T-cell (primary cell): ENCODE data around the gene CCNI. TPM values are rescaled to one million over a fixed set of nuclear protein-coding genes. Genes with fewer than 3 reads are reported as not detected.

Experiments used
- ATAC-seq, 4 experiments: fragments of 200-7000 bp in 3 of 4; fragments of 150-1000 bp in 1 of 4; cut with Tn5 transposase; replicated peaks in 1 of 4; 1 replicate in 3 of 4; 2 replicates in 1 of 4; pipeline ENCODE4 v1.10.0; 2021; ENCODE audit warnings: moderate library complexity in 3 of 4, mild to moderate bottlenecking in 2 of 4, moderate number of reproducible peaks in 1 of 4
- CTCF ChIA-PET, 2 donors: fragments of 300-600 bp; sonication (Branson Sonifier 250); formaldehyde crosslinking; loops; one replicate each; lab custom pipeline; 2022; ENCODE audit warnings: antibody characterized with exemption in 2 of 2; lab: Charles Lee
- POLR2A ChIA-PET, 2 donors: fragments of 300-600 bp; sonication (Branson Sonifier 250); formaldehyde crosslinking; loops; one replicate each; lab custom pipeline; 2022; ENCODE audit warnings: antibody characterized with exemption in 2 of 2; lab: Charles Lee
- DNase-seq, 35 experiments: peaks; one replicate each; pipeline versions ENCODE4 v3.0.0 to v3.0.0-alpha.2; 2013 to 2023
- H3K27ac ChIP-seq: one replicate; pipeline ENCODE4 v1.5.1; 2013; ENCODE audit warnings: low read length
- H3K27me3 ChIP-seq, 2 experiments: replicated peaks in 1 of 2; 1 replicate in 1 of 2; 2 replicates in 1 of 2; pipeline versions ENCODE4 v1.6.1 to v1.7.0; 2013; ENCODE audit warnings: low read length in 1 of 2, mixed read lengths in 1 of 2; ENCODE audit not compliant: control insufficient read depth in 2 of 2, insufficient read depth in 2 of 2; ENCODE audit errors: extremely low read depth in 1 of 2
- H3K36me3 ChIP-seq, 2 donors: 1 replicate in 1 of 2; 2 replicates in 1 of 2; pipeline versions ENCODE4 v1.6.1 to v1.7.0; 2013; ENCODE audit warnings: low read length in 1 of 2; ENCODE audit not compliant: control insufficient read depth in 2 of 2, insufficient read depth in 1 of 2; ENCODE audit errors: extremely low read depth in 1 of 2
- H3K4me1 ChIP-seq, 2 experiments: 1 replicate in 1 of 2; 2 replicates in 1 of 2; pipeline versions ENCODE4 v1.6.1 to v1.7.0; 2013; ENCODE audit warnings: low read length in 2 of 2, mixed read lengths in 1 of 2; ENCODE audit not compliant: insufficient read depth in 2 of 2, control insufficient read depth in 1 of 2; ENCODE audit errors: extremely low read depth in 1 of 2
- H3K4me3 ChIP-seq, 2 donors: 1 replicate in 1 of 2; 2 replicates in 1 of 2; pipeline versions ENCODE4 v1.5.1 to v1.7.0; 2013; ENCODE audit warnings: mild to moderate bottlenecking in 2 of 2, low read length in 1 of 2, moderate library complexity in 1 of 2; ENCODE audit not compliant: control insufficient read depth in 1 of 2; ENCODE audit errors: extremely low read depth in 1 of 2
- H3K9me3 ChIP-seq: 2 replicates; pipeline ENCODE4 v1.7.0; 2013
- H3K27ac Mint-ChIP-seq, 2 donors: one replicate each; pipeline ENCODE4 v1.8.0; 2020 to 2021; ENCODE audit warnings: mild to moderate bottlenecking in 2 of 2, mixed read lengths in 2 of 2
- H3K27me3 Mint-ChIP-seq, 2 donors: one replicate each; pipeline ENCODE4 v1.8.0; 2021 to 2022; ENCODE audit warnings: mixed read lengths in 2 of 2
- H3K36me3 Mint-ChIP-seq: one replicate; pipeline ENCODE4 v1.8.0; 2021; ENCODE audit warnings: mixed read lengths
- H3K4me1 Mint-ChIP-seq, 3 donors: one replicate each; pipeline ENCODE4 v1.8.0; 2020 to 2022; ENCODE audit warnings: mixed read lengths in 3 of 3, mild to moderate bottlenecking in 1 of 3
- H3K4me3 Mint-ChIP-seq, 3 donors: one replicate each; pipeline ENCODE4 v1.8.0; 2020 to 2022; ENCODE audit warnings: mild to moderate bottlenecking in 3 of 3, mixed read lengths in 3 of 3, moderate library complexity in 3 of 3
- H3K9me3 Mint-ChIP-seq, 3 donors: one replicate each; pipeline ENCODE4 v1.8.0; 2020 to 2022; ENCODE audit warnings: mixed read lengths in 3 of 3
- WGBS: methylation state at CpG from one replicate; pipeline ENCODE4 v1.1.5; 2013; ENCODE audit warnings: missing lambda C conversion rate; ENCODE audit not compliant: insufficient coverage; 5-methylcytosine and 5-hydroxymethylcytosine counted together
- total RNA-seq, 35 experiments: library from RNA in 6 of 35; stranded (reverse) in 6 of 35; fragments of 120-200 nt in 1 of 35; gene quantifications; one replicate each; pipeline versions ENCODE4 v1.2.1 to v1.2.4 and lab custom pipeline; 2013 to 2026

Gene CCNI
- total RNA-seq, 5 donors from 2014 or later (not counting 1 experiment from before 2014, with no cell fraction given) = 229 to 359 (median 256) TPM

GRCh38 chr4:77014256-77014655 is 61.5 kb downstream of the CCNI start:
- DNase-seq (no peak), ATAC-seq (peak in 2 of 4 experiments; percentile 33 to 46)
- no peaks in the 10 kb centered on the region for H3K9me3 ChIP-seq
- no CpG with 5 or more reads among the region's 1 CpG for WGBS
- CTCF ChIA-PET = no interaction called here
- peaks cover 18 to 38% of the 10 kb centered on the region in 2 experiments for H3K4me1 ChIP-seq
- peaks cover 53 to 56% (median 54%) of the 10 kb centered on the region in 3 donors for H3K4me1 Mint-ChIP-seq
- no peaks in the 10 kb centered on the region for H3K9me3 Mint-ChIP-seq
- no peaks in the 10 kb centered on the region for H3K27me3 Mint-ChIP-seq
- H3K36me3 Mint-ChIP-seq = peaks cover 30% of the 10 kb centered on the region
- peaks cover 4 to 6% of the 10 kb centered on the region in 2 donors for H3K36me3 ChIP-seq
- POLR2A ChIA-PET = no interaction called here
- H3K27me3 ChIP-seq = no peaks in the 10 kb centered on the region
- peak overlapping the region in 1 of 2 donors; percentile 27 for H3K27ac Mint-ChIP-seq
- H3K4me3 ChIP-seq = no peak overlapping the region
- H3K4me3 Mint-ChIP-seq = peak overlapping the region in 1 of 3 donors; percentile 15
- no peak overlapping the region for H3K27ac ChIP-seq

DNA sequence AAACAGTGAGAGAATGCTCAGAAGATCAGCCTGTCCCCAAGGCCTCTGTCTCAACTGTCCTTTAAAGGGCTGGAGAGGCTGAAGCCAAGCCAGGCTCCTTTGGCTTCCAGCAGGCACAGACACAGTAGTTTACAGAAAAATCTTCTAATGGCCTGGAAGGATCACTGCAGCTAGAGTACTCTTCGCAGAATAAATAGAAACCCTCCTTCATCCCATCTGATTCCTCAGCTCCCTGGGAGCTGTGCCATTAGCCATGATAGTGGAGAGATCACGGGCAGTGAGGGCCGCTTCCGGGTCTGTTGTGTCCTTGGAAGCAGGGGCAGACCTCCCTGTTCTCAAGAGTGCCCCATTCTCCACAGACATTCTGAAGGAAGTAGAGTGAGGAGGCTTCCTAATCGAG is 63.1 kb downstream of the CCNI start:
- ChIA-PET POLR2A (interaction anchor here in 1 of 2 donors (0.6 kb wide), 1 partner anchor 173 kb away, joined by 4 read pairs; no protein-coding TSS in a partner anchor), CTCF (interaction anchor here (0.5 to 0.8 kb wide), 2 partner anchors 257 to 319 kb away, joined by 3 read pairs; no protein-coding TSS in a partner anchor)
- no peaks in the 10 kb centered on the region for H3K27me3 Mint-ChIP-seq
- H3K36me3 Mint-ChIP-seq = peaks cover 28% of the 10 kb centered on the region
- H3K9me3 Mint-ChIP-seq = no peaks in the 10 kb centered on the region
- no peak overlapping the region for H3K27ac Mint-ChIP-seq
- ATAC-seq (no peak), DNase-seq (no peak)
- peaks cover 28 to 53% of the 10 kb centered on the region in 2 experiments for H3K4me1 ChIP-seq
- no peaks in the 10 kb centered on the region for H3K27me3 ChIP-seq
- H3K27ac ChIP-seq = no peak overlapping the region
- no peaks in the 10 kb centered on the region for H3K9me3 ChIP-seq
- H3K36me3 ChIP-seq = peaks cover 0 to 5% of the 10 kb centered on the region in 2 donors
- H3K4me3 Mint-ChIP-seq = no peak overlapping the region
- no CpG with 5 or more reads among the region's 5 CpGs for WGBS
- H3K4me3 ChIP-seq = no peak overlapping the region
- peaks cover 68 to 71% (median 69%) of the 10 kb centered on the region in 3 donors for H3K4me1 Mint-ChIP-seq

GRCh38 chr4:77010841-77011354 is 64.9 kb downstream of the CCNI start:
- H3K36me3 Mint-ChIP-seq = peaks cover 25% of the 10 kb centered on the region
- H3K27ac Mint-ChIP-seq = no peak overlapping the region
- CTCF ChIA-PET = no interaction called here
- POLR2A ChIA-PET = interaction anchor here in 1 of 2 donors (0.6 kb wide), 2 partner anchors 52 to 60 kb away, joined by 3 to 9 read pairs; no protein-coding TSS in a partner anchor
- DNase-seq (no peak), ATAC-seq (no peak)
- peaks cover 83 to 84% (median 84%) of the 10 kb centered on the region in 3 donors for H3K4me1 Mint-ChIP-seq
- Histone ChIP-seq H3K4me3 (no peak overlapping the region), H3K36me3 (peaks cover 0 to 5% of the 10 kb centered on the region in 2 donors), H3K4me1 (peaks cover 37 to 62% of the 10 kb centered on the region in 2 experiments), H3K27ac (no peak overlapping the region), H3K9me3 (no peaks in the 10 kb centered on the region), H3K27me3 (no peaks in the 10 kb centered on the region)
- 100% methylated on average over 1 of the region's 3 CpGs for WGBS
- no peak overlapping the region for H3K4me3 Mint-ChIP-seq
- no peaks in the 10 kb centered on the region for H3K27me3 Mint-ChIP-seq
- no peaks in the 10 kb centered on the region for H3K9me3 Mint-ChIP-seq

GRCh38 chr4:77009511-77010115 is 66.2 kb downstream of the CCNI start:
- Histone ChIP-seq H3K4me1 (peaks cover 34 to 56% of the 10 kb centered on the region in 2 experiments), H3K9me3 (no peaks in the 10 kb centered on the region), H3K27ac (no peak overlapping the region), H3K36me3 (peaks cover 0 to 5% of the 10 kb centered on the region in 2 donors), H3K27me3 (no peaks in the 10 kb centered on the region), H3K4me3 (no peak overlapping the region)
- no peak for DNase-seq
- no peak for ATAC-seq
- Mint-ChIP-seq H3K4me3 (peak overlapping the region in 1 of 3 donors; percentile 65), H3K4me1 (peaks cover 72 to 76% (median 75%) of the 10 kb centered on the region in 3 donors), H3K27me3 (no peaks in the 10 kb centered on the region), H3K9me3 (no peaks in the 10 kb centered on the region), H3K27ac (peak overlapping the region; percentile 95 to 96), H3K36me3 (peaks cover 14% of the 10 kb centered on the region)
- ChIA-PET CTCF (interaction anchor here in 1 of 2 donors (0.6 to 1.0 kb wide), 2 partner anchors 143 to 194 kb away, joined by 3 read pairs; no protein-coding TSS in a partner anchor), POLR2A (no interaction called here)

DNA sequence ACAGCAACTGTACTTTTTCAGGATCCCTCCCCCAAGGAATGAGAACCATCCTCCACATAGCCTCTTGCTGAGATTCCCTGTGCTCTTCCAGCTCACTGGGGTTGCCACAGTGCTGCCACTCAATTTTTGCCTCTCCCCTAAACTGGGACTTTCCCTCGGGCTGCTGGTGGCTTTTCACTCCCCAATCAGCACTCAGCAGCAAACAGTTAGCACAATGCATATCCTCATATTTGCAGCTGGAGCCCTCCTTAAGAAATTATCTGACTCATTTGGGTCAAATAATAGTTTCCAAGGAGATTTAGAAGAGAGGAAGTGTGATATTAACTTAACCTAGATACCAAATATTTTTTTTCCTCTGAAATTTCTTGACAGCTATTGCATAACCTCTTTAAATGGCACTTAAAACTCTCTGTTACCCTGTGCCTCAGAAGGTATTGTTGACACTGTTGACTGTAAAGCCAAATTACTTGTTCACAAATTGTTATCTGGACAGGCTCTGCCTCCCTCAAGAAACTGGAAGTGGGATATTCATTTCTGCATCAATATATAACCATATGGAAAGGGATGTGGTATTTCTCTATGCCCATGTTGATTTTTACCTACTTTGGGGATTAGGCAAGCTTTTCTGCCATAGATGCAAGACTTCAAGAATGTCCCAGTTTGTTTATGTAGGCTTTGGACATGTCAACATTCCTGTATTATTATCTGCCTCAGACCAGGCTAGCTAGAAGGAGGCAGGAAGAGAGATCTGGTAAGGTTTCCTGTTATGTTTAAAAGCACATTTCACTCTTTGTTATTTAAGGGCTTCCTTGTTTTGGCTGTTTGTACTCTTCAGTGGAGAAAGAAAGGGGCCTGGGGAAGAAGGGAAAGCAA is 68.2 kb downstream of the CCNI start:
- Histone ChIP-seq H3K4me3 (no peak overlapping the region), H3K27me3 (no peaks in the 10 kb centered on the region), H3K36me3 (peaks cover 0 to 3% of the 10 kb centered on the region in 2 donors), H3K4me1 (peaks cover 31 to 49% of the 10 kb centered on the region in 2 experiments), H3K9me3 (no peaks in the 10 kb centered on the region), H3K27ac (peak overlapping the region; percentile 50)
- ChIA-PET CTCF (interaction anchor here in 1 of 2 donors (1.6 kb wide), 1 partner anchor 57 kb away, joined by 3 read pairs; no protein-coding TSS in a partner anchor), POLR2A (interaction anchor here (1.2 to 1.3 kb wide), 2 partner anchors 13 to 56 kb away, joined by 3 to 4 read pairs; no protein-coding TSS in a partner anchor)
- Mint-ChIP-seq H3K27me3 (no peaks in the 10 kb centered on the region), H3K36me3 (peaks cover 12% of the 10 kb centered on the region), H3K9me3 (no peaks in the 10 kb centered on the region), H3K4me1 (peaks cover 69 to 73% (median 71%) of the 10 kb centered on the region in 3 donors), H3K4me3 (peak overlapping the region; percentile 46 to 65 (median 55)), H3K27ac (peak overlapping the region; percentile 95 to 96)
- no CpG with 5 or more reads among the region's 1 CpG for WGBS
- ATAC-seq = peak; percentile 70 to 94 (median 72)
- DNase-seq = peak in 14 of 35 experiments; percentile 3 to 64 (median 16)
